ENCODE measurements around the gene PIPOX.

DNA sequence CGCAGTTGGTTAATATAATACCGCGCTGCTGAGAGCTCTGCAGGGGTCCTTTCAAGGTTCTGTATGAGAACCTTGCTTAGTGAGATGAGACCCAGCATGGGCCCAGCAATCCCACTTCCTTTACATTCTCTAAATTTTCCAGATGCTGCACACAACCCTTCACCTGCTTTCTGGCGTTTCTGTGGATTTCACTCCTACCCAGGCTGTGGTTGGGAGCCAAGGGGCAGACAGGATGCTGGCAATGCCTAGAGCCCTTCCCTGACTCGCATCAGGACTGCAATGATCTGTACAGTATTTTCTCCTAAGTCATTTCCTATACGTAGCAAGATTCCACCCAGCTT lies 10.1 kb upstream of the PIPOX start:
- TF ChIP-seq, protein P1, sequence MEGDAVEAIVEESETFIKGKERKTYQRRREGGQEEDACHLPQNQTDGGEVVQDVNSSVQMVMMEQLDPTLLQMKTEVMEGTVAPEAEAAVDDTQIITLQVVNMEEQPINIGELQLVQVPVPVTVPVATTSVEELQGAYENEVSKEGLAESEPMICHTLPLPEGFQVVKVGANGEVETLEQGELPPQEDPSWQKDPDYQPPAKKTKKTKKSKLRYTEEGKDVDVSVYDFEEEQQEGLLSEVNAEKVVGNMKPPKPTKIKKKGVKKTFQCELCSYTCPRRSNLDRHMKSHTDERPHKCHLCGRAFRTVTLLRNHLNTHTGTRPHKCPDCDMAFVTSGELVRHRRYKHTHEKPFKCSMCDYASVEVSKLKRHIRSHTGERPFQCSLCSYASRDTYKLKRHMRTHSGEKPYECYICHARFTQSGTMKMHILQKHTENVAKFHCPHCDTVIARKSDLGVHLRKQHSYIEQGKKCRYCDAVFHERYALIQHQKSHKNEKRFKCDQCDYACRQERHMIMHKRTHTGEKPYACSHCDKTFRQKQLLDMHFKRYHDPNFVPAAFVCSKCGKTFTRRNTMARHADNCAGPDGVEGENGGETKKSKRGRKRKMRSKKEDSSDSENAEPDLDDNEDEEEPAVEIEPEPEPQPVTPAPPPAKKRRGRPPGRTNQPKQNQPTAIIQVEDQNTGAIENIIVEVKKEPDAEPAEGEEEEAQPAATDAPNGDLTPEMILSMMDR (IDR thresholded peaks at IDR 0.05) = no peak
- TF ChIP-seq POLR2A (IDR thresholded peaks at IDR 0.05) = no peak
